Right renal cortex interstitium (tissue), 3 donors: ENCODE data around the gene MUC13. TPM values are rescaled to one million over a fixed set of nuclear protein-coding genes. Genes with fewer than 3 reads are reported as not detected.
A peak's percentile ranks its signal among the peaks of the same experiment; 100 is the strongest.

ENCODE experiments used
- DNase-seq, 3 donors: peaks; one replicate each; pipeline ENCODE4 v3.0.0-alpha.2; 2013; ENCODE audit warnings: low read depth in 3 of 3, low spot score in 2 of 3
- polyA plus RNA-seq, 3 donors: library from polyadenylated mRNA; unstranded; fragments of 120-200 nt; gene quantifications; one replicate each; pipeline ENCODE4 v1.2.1, GENCODE V29; 2013; ENCODE audit not compliant: insufficient read length in 3 of 3

The MUC13 gene
- polyA plus RNA-seq, 3 donors, result not detected

DNA sequence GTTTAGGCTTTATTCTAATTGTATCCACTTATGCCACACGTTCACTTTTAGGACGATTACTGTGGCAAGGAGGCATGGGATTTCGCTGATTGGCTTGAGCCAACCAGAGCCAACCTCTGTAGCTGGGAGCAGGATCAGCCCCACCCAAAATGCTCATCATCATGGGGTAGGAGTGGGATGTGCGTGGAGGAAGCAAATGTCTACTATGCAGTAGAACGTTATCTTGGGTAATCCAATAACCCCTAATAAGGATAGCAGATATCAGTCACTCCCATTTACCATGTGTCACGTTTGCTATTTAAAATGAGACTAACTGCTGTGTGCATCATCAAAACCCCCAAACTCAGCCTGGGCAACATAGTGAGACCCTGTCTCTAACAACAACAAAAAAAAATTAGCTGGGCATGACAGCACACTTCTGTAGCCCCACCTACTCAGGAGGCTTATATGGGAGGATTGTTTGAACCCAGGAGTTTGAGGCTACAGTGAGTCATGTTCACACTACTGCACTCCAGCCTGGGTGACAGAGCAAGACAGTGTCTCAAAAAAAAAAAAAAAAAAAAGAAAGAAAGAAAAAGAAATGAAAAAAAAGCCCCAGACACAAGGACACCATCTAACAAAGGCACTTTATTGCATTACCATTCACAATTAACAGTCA is 29.6 kb downstream of the MUC13 start:
- no peak for DNase-seq

DNA sequence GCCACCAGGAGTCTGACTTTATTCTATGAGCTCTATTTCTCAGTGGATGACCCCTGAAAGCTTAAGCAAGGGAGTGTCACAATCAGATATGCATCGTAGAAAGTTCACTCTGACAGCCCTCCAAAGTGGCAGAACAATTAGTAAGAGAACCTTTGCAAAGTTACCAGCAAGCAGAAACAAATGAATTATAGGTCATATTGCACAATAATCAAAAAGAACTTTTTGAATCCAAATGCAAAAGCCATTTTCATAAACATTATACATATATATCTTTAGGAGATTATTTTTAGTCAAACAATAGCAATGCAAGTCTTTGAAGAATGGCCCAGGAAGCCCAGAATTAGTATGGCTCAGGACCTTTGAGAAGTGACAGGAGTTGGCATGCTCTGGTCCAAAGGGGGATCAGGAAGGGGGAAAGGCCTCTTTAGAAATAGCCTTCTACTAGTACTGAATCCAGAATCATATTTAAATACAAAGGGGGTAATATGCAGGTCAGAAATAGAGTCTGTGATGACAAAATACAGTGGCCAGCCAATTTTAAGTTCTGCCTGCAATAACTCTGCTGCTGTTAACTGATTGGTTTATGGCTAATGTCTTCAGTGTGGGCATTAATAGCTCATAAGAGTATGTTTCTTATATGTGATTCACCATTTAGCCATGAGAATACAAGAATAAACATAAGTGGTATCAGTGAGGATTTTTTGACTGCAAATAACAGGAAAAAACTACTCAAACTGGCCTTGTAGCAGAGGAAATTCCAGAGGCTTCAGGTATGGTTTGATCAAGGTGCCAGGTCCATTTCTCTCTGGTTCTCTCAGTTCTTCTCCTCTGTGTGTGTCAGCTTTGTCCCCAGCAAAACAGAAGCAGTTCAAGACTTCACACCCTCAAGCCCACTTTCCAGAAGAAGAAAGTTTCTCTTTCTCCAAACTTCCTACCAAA is 30.4 kb downstream of the MUC13 start:
- DNase-seq, result no peak

DNA sequence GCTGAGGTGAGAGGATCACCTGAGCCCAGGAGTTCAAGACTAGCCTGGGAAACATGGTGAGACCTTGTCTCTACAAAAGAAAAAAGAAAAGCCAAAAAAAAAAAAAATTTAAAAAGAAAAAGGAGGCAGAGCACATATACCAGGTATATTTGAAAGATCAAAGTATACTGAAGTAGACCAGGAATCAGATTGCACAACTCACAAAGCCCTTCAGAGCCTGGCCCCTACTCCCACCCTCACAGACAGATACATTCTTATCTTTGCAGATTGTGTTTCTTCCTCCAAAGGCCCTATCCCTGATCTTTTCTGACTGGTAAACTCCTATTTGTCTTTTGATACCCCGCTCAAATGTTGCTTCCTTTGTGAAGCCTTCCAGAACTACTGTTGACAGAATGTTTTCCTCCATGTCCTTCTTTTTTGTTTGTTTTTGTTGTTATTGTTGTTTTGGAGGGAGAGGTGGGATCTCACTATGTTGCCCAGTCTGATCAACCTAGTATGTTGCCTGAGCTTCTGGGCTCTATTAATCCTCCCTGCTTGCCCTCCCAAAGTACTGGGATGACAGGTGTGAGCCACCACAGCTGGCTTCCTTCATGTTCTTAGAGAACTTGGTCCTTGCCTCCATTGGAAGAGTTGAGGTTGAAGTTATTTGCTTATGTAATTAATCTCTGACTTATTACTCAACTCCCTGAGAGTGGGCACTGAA is 37.6 kb downstream of the MUC13 start:
- no peak for DNase-seq

GRCh38 chr3:124895756-124896155 is 38.8 kb downstream of the MUC13 start:
- no peak for DNase-seq

- no peak for DNase-seq
These were observed 41.0 kb downstream of the MUC13 start for GRCh38 chr3:124893526-124893925.

GRCh38 chr3:124890573-124891190 is 43.9 kb downstream of the MUC13 start:
- no peak for DNase-seq

DNA sequence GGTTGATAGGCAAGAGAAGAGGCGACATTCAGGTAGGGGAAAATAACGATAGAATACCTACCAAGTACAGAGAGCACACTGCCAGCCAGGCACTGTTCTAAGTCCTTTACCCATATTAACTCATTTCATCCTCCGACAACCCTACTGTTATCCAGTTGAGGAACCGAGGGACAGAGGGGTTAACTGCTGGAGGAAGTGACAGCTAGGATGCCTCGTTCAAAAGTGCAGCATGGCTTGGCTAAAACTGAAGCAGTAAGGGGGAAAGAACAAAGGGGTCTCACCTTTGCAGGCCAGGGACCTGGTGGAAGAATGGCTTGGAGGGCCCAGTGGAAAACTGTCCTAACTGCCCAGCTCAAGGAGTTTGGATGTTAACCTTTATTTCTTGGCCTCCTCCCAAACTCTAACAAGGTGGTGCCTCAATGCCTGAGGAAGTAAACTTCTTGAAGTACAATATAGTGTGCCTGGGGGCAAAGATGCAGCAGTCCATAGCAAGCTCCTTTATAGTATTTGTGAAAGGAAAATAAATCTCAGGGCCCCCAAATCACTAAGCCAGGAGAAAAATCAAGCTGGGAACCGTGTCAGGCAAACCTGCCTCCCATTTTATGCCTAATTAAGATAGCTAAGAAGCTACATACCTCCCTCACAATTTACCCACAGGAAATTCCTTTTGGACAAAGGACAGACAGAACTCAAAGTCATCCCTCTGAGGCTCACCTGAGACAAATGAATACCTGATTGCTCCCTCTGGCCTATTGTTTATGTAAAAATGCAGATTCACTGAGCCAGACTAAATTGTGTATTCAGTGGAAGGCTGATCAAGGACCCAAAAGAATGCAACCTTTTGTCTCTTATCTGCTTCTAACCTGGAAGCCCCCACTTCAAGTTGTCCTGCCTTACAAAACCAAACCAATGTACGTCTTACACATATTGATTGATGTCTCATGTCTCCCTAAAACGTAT is 45.8 kb downstream of the MUC13 start:
- no peak for DNase-seq

GRCh38 chr3:124887932-124888298 is 46.6 kb downstream of the MUC13 start:
- DNase-seq, result no peak

DNA sequence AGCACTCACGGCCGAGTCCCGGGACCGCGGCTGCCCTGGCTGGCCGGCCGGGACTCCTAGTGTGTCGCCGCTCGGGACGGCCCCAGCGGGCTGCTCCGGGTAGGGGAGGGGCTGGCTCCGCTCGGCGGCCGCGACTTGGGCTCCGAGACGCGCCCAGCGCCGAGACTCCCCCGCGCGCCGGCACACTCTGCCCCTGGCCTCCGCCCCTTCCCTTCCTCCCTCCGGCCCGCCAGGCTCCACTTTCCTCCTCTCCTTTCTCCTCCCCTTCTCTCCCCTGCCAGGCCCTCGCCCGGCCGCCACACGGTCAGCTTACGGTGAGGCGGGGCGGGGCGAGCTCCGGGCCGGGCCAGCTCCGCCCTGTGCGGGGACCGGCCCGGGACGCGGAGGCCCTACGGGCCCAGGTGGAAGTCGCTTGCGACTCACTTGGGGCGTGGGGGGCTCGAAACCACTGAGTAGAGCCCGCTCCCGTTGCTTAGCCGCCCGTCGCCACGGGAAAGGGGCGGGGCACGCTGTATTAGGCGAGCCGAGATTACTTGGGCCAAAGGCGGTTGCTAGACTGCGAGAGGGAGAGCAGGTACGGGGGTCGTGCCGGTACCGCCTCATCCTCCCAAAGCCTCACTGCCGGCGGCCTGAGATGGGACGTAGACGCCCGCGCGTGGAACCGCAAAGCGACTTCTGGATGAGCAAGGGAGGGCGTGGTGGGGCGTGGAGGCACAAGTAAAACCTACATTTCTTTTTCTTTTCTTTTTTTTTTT is 47.2 kb downstream of the MUC13 start, which contains the start of gene ITGB5:
Gene ITGB5 (minus strand): TSS at position 189 of the 755 bp plus-strand sequence. CDS start 365 bp downstream, outside the sequence.
- peak in 1 of 3 donors; percentile 67 for DNase-seq

DNA sequence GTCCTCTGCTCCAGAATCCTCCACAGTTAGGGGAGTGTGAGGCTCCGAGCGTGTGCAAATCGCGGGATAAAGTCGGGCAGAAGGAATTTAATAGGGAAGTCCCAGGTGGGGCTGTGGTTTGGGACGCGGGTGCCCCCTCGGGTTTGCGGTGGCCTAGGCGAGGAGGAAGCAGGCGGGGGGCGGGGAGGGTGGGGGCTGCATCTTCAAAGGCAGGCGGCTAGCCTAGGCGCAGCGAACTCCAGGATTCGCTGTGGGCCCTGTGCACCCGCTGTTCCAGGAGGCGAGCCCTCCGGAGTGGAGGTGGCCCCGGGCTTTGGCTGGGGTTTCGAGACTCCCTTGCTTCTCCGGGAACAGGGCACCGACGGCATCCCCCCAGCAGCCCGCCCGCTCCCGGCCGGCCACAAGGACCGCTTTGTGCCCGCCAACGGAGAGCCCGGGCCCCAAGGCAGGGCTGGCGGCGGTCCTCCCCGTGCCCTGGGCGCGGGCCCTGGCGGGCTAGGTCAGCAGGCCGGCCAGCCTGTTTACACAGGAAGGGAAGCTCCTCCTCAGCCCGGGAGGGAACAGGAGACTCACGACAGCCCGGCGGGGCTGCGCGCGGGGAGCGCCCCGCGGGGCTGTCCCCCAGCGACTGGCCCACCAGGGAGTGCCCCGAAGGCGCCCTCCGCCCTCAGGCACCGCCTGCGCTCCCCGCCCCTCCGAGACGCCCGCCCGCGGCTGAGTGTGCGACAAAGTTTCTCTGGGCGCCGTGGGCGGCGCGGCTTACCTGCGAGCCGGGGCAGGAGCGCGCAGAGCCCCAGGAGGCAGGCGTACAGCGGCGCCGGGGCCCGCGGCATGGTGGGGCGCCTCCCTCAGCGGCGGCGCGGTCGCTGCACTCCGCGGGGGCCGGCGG is 48.1 kb downstream of the MUC13 start:
- DNase-seq, result no peak

DNA sequence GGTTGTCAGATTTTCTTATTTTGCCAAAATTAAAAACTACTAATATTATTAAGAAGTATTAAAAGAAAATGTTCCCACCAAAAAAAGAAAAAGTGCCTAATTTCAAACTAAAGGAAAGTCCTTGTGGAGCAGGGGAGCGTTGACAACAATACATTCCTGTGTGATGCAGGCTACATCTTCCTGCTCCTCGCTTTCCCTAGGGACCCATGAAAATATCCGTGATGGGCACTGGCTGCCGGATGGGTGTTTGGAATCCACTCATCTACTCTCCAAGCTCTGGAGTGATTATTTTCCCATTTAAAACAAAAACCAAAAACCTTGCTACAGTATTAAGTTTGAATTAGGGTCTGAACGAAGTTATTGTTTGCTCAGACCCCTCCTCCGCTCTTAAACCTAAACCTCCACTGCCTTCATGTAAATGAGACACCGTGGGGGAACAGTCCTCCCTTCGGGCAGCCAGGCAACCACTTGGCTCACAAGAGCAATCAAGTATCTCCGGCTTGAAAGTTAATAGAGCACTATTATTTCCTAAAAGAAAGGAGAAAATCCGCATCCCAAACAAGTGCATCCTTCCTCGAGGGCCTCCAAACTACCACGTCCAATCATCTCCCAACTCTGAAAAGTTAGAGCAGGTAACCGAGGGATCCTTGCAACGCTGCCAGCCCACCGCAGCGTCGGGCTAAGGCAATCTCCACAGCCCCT is 48.9 kb downstream of the MUC13 start:
- no peak for DNase-seq

GRCh38 chr3:124884474-124885101 is 50.0 kb downstream of the MUC13 start:
- no peak for DNase-seq

DNA sequence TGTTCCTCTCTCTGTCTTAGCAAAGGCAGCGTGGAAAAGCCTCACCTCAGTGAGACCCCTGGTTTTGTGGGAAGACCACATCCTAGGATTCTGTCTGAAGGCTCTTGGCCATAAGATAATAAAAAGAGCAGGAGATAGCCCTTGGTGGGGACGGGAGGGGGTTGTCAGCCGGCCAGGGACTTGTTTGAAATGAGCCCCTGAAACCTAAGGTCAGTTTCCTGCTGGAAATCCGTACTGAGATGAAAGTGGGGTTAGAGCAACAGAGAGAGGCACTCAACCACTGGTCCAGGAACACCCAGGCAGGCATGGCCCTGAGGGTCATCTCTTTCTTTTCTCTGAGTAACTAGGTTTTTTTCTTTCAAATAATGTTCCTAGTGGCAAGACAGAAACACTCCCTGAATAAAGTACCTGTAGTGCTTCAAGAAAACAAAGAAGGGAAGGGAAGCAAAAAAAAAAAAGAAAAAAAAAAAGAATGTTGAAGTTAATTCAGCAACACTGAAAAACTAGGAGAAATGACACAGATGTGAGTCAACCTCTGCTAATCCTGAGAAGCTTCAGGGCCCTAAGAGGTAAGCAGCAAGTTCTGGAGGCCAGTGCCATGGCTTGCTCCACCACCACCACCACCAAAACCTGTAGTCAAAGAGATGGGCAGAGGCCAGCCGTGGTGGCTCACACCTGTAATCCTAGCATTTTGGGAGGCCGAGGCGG is 50.6 kb downstream of the MUC13 start:
- no peak for DNase-seq

GRCh38 chr3:124882816-124883747 is 51.5 kb downstream of the MUC13 start:
- no peak for DNase-seq
